Mucosa of descending colon (tissue), 3 donors: Measurements from ENCODE around the gene PHC2. TPM values are rescaled to one million over a fixed set of nuclear protein-coding genes. Genes with fewer than 3 reads are reported as not detected.

Experiments used
- ATAC-seq: fragments of 200-7000 bp; cut with Tn5 transposase; one replicate; pipeline ENCODE4 v1.9.1; 2020; ENCODE audit warnings: mild to moderate bottlenecking, moderate library complexity
- DNase-seq, 3 donors: peaks; one replicate each; pipeline ENCODE4 v3.0.0-alpha.2; 2020
- H3K36me3 ChIP-seq: fragments of 200-600 bp; one replicate; pipeline ENCODE4 v1.8.0; 2021; ENCODE audit warnings: low read depth, mild to moderate bottlenecking
- H3K4me1 ChIP-seq: fragments of 200-600 bp; one replicate; pipeline ENCODE4 v1.8.0; 2021; ENCODE audit warnings: low read depth, mild to moderate bottlenecking
- H3K4me3 ChIP-seq: fragments of 200-600 bp; one replicate; pipeline ENCODE4 v1.8.0; 2021; ENCODE audit warnings: mild to moderate bottlenecking
- H3K9me3 ChIP-seq: fragments of 200-600 bp; one replicate; pipeline ENCODE4 v1.8.0; 2021; ENCODE audit warnings: mild to moderate bottlenecking
- CTCF ChIP-seq: fragments of 200-600 bp; IDR thresholded peaks from one replicate; pipeline ENCODE4 v1.8.0; 2022; ENCODE audit warnings: antibody characterized with exemption, mild to moderate bottlenecking
- intact Hi-C, 2 donors: fragments of 100-400 bp; cut with DNase I in 1 of 2; cut with micrococcal nuclease in 1 of 2; formaldehyde crosslinking; loops; one replicate each; pipeline versions ENCODE4 v1.11.0 to v1.11.1; 2022; cut with DNase I, micrococcal nuclease
- total RNA-seq, 3 donors: library from RNA; stranded (reverse); fragmentation: NEBNext Ultra II Directional in 2 of 3; extraction: Animal tissue kit (Norgen Biotek cat#: 25700) in 2 of 3; gene quantifications; one replicate each; pipeline versions ENCODE4 v1.2.1 to v1.2.4, GENCODE V29; 2021 to 2023
- donor health status: DM: no; HTN: no; CAD: no; lungs with moderate emphysema.
- donor health status: DM: no; HTN: no; CAD: no.
- donor health status: DM: no; HTN: yes; CAD: no.

The PHC2 gene
- total RNA-seq, 3 donors from 2014 or later: 49.5 to 99.0 (median 60.5) TPM

GRCh38 chr1:33393524-33393923, 37.4 kb downstream of the PHC2 start:
- Histone ChIP-seq H3K9me3 (no peaks in the 10 kb centered on the region), H3K4me3 (no peak overlapping the region), H3K36me3 (no peaks in the 10 kb centered on the region), H3K4me1 (peaks cover 4% of the 10 kb centered on the region)
- no peak for DNase-seq
- intact Hi-C loops: no loop called here
- no peak for TF ChIP-seq CTCF
- ATAC-seq: no peak

DNA sequence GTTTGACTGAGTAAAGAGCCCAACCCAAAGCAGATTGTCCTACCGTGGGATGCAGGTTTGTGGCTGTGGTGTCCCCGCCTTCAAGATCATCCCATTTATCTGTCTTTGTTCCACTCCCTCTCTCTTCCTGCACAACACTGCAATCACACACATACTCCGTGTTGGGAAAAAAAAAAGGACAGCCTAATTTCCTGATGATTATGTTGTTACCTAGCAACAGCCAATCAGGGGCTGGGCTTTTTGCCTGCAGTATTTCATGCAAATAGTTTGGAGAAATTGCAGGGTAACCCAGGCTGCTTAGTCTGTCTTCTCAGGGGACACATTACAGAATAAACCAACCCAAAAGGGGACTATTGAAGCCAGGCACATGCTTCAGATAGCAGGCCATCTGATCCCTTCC, 38.3 kb downstream of the PHC2 start:
- no peak for TF ChIP-seq CTCF
- ATAC-seq (no peak), DNase-seq (no peak)
- Histone ChIP-seq H3K9me3 (no peaks in the 10 kb centered on the region), H3K4me3 (no peak overlapping the region), H3K36me3 (no peaks in the 10 kb centered on the region), H3K4me1 (peaks cover 5% of the 10 kb centered on the region)
- intact Hi-C loops: no loop called here

GRCh38 chr1:33392206-33392605, 38.7 kb downstream of the PHC2 start:
- DNase-seq: no peak
- Histone ChIP-seq H3K36me3 (no peaks in the 10 kb centered on the region), H3K4me3 (no peak overlapping the region), H3K9me3 (no peaks in the 10 kb centered on the region), H3K4me1 (peaks cover 9% of the 10 kb centered on the region)
- TF ChIP-seq CTCF: no peak
- no peak for ATAC-seq
- intact Hi-C loops: no loop called here

- TF ChIP-seq CTCF: no peak
- H3K36me3 ChIP-seq: no peaks in the 10 kb centered on the region
- H3K4me3 ChIP-seq: no peak overlapping the region
- intact Hi-C loops: no loop called here
- H3K4me1 ChIP-seq: peaks cover 9% of the 10 kb centered on the region
- ATAC-seq (no peak), DNase-seq (no peak)
- no peaks in the 10 kb centered on the region for H3K9me3 ChIP-seq
These were observed 39.4 kb downstream of the PHC2 start for GRCh38 chr1:33391343-33392078.

DNA sequence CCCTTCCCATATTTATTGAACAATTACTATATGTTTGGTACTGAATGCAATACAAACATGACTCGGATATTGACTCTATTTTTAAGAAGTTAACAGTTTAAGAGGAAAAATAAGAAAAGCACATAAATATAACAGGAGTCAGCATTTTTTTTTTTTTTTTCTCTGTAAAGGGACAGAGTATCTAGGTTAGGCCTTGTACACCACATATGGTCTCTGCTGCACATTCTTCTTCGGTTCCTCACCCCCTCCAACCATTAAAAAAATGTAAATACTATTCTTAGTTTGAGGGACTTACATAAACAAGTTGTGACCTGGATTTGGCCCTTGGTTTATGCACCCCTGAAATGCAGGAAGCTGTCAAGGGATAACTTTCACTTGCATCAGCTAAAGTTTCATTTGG, 40.4 kb downstream of the PHC2 start:
- DNase-seq: no peak
- TF ChIP-seq CTCF: no peak
- Histone ChIP-seq H3K4me1 (peaks cover 9% of the 10 kb centered on the region), H3K9me3 (no peaks in the 10 kb centered on the region), H3K4me3 (no peak overlapping the region), H3K36me3 (no peaks in the 10 kb centered on the region)
- intact Hi-C loops: no loop called here
- ATAC-seq: no peak
